CD1c-positive myeloid dendritic cell (primary cell): ENCODE data around the gene RPS25.
"Not testable (repeated sequence)": the region's sequence is repeated elsewhere in the genome, so short reads cannot be mapped to it uniquely, and the experiment has no call there.

ENCODE experiments used
- DNase-seq: peaks from one replicate; pipeline ENCODE4 v3.0.0-alpha.2; 2016; ENCODE audit errors: extremely low spot score

RPS25 gene

DNA sequence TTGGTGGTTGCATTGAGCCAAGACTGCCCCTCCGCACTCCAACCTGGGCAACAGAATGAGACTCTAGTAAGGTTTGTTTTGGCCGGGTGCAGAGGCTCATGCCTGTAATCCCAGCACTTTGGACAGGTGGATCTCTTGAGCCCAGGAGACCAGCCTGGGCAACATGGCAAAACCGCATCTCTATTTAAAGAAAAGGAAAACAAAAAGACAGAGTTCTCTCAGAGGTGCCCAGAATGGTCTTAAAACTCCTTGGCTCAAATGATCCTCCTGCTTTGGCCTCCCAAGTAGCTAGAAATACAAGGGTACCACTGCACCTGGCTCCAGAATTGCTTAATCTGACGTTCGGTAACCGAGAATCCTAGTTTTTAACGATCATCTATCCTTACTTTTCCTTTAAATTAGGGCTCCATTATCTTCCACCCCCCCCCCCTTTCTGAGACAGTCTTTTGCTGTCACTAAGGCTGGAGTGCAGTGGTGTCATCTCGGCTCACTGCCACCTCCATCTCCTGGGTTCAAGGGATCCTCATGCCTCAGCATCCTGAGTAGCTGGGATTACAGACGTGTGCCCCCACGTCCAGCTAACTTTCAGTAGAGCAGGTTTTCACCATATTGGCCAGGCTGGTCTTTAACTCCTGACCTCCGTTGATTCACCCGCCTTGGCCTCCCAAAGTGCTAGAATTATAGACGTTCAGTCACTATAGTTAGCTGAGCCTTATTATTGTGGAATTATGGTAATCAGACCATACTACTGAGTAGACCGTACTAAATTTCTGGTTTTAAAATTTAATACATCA lies 1.7 kb downstream of the RPS25 start:
- no peak for DNase-seq

DNA sequence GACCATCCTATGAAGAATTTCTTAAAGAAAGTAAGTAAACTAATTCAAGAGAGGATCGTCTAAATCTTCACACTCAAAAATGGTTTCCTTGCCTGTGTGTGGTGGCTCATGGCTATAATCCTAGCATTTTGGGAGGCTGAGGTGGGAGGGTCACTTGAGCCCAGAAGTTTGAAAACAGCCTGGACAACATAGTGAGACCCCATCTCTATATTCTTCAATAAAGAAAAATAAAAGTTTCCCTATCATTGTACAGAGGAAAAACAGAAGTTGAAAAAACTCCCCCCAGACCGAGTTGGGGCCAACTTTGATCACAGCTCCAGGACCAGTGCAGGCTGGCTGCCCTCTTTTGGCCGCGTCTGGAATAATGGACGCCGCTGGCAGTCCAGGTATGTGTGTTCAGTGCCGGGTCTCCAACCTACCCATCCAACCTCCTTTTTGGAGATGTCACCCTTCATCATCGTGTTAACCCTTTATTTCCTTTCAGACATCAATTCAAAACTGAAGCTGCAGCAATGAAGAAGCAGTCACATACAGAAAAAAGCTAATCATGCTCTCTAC lies 3.0 kb downstream of the RPS25 start:
- DNase-seq, result no peak

DNA sequence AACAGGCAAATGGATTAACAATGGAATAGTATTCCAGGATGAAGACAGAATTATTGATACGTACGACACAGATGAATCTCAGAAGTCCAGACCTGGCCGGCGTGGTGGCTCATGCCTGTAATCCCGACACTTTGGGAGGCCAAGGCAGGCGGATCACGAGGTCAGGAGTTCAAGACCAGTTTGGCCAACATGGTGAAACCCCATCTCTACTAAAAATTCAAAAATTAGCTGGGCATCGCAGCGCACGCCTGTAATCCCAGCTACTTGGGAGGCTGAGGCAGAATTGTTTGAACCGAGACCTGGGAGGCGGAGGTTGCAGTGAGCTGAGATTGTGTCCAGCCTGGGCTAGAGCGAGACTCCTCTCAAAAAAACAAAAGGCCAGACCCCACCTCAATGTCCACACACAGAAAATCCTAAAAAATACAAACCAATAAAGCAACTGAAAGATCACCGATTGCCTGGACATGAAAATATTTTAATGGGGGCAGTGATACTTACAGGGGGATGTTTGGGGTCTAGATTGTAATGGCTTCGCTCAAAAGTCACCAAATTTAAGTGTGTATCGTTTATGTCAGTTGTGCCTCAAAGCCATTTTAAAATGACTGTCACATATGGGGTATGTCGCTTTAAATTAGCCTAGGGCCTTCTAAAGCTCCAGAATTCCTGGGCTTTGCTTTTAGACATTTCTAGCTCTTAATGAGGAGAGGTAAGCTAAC lies 3.8 kb downstream of the RPS25 start:
- DNase-seq, result no peak

DNA sequence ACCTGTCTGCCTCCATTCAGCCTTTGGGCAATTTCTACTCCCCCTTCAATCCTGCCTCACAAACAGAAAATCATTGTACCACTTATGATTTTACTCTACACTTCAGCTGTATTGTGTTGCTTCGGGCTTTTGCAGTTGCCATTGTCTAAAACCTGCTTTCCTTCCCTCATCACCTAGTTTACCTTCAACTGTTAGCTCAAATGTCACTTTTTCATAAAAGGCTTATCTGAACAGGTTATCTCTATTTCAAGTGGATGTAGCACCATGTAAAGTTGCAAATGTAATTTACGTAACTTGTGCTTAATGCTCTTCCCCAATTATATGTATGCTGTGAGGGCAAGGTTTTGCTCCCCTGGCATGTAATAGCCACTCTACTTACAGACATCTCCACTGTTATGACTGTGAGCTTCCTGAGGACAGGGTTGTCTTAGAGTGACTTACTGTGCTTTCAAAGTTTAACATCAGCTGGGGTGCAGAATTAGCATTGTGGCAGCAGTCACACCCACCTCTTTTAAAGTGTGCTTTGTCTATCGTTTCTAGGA lies 5.4 kb downstream of the RPS25 start:
- DNase-seq, result no peak

GRCh38 chr11:119011476-119012053 lies 6.6 kb downstream of the RPS25 start:
- DNase-seq, result no peak

DNA sequence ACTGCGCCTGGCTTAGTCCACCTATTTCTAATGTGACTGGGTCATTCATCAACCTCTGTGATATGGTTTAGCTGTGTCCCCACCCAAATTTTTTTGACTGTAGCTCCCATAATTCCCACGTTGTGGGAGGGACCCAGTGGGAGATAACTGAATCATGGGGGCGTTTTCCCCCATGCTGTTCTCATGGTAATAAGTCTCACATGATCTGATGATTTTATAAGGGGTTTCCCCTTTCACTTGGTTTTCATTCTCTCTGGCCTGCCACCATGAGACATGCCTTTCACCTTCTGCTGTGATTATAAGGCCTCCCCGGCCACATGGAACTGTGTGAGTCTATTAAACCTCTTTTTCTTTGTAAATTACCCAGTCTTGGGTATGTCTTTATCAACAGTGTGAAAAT lies 11.5 kb downstream of the RPS25 start:
- DNase-seq, result no peak

DNA sequence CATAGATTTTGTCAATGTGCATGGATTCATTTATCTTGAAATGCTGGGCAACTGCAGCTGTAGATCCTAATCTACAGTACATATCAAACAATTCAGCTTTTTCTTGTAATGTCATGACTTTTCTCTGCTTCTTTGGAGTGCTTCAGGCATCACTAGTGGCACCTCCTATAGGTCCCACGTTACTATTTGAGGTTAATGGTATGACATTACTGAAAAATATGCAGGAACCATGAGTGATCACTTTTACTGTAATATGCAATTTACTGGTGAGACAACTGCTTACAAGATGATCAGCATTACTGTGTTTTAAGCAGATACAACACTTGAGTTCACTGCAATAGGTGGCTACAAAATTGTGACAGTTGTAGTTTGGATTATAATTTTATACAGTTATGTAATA lies 17.2 kb downstream of the RPS25 start:
- DNase-seq, result no peak

DNA sequence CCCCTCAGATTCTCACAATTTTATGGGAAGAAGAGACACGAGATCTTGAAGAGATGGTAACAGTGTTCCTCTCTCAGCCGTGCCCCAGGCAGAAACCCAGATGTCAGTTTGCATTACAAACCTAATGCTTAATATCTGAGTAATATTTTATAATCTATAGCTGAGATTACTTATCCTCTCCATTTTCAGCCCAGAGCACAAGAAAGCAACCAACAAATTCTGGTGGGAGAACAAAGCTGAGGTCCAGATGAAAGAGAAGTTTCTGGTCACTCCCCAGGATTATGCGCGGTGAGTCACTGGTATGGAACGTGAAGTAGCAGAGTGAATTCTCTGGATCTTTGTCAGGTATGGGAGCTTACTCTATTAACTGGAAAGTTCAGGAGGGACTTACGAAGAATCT lies 19.3 kb downstream of the RPS25 start:
- DNase-seq, result no peak

GRCh38 chr11:118998388-118998717 lies 19.8 kb downstream of the RPS25 start:
- DNase-seq, result no peak

DNA sequence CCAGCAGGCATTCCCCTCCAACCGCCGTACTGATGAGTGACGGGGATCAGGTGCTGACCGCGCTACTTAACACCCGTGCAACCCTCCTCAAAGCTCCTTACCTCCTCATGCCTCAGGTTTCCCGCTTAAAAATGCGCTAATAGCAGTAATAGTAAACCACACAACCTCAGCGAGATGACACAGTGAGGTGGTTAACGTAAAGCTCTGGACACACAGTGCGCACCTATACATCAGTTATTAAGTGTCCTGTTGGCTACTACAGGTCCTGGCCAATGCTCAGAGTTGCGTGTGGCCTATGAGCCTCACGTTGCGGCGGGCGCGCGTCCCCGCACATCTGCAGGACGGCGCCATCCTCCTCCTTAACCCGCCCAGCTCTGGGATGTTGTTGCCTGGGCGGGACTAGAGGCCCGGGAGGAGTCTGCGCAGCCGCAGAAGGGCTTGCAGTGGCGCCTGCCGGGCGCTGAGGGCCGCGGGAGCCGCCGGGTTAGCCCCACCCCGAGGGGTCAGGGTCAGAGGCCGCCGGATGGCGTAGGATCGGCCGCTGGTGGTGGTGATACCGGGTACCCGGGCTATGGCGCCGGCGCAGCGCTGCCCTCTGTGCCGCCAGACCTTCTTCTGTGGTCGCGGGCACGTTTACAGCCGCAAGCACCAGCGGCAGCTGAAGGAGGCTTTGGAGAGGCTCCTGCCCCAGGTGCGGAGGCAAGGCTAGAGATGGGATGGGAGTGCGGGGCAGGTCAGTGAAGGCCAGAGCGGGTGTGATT lies 20.3 kb downstream of the RPS25 start, which contains the start of gene CENATAC:
CENATAC (plus strand) TSS at position 512 of the 761 bp plus-strand sequence; CDS start at position 572, 60 bp downstream.
- DNase-seq, result peak; percentile 98

- DNase-seq, result peak; percentile 67
Measured at GRCh38 chr11:118996926-118997626, 21.1 kb downstream of the RPS25 start.

- DNase-seq, result not testable (repeated sequence)
Measured at GRCh38 chr11:118991486-118992038, 26.6 kb downstream of the RPS25 start.

DNA sequence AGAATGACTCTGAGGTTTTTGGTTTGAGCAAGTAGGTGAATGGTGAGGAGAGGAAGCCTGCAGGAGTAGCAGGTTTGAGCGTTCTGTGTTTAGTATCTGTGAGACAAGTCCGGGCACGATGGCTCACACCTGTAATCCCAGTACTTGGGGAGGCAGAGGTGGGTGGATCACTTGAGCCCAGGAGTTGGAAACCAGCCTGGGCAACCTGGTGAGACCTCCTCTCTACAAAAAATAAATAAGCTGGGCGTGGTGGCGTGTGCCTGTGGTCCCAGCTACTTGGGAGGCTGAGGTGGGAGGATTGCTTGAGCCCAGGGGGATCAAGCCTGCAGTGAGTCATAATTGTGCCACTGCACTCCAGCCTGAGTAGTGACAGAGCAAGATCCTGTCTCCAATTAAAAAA lies 29.9 kb downstream of the RPS25 start:
- no peak for DNase-seq

- no peak for DNase-seq
Measured at GRCh38 chr11:118984825-118985224, 33.3 kb downstream of the RPS25 start.

DNA sequence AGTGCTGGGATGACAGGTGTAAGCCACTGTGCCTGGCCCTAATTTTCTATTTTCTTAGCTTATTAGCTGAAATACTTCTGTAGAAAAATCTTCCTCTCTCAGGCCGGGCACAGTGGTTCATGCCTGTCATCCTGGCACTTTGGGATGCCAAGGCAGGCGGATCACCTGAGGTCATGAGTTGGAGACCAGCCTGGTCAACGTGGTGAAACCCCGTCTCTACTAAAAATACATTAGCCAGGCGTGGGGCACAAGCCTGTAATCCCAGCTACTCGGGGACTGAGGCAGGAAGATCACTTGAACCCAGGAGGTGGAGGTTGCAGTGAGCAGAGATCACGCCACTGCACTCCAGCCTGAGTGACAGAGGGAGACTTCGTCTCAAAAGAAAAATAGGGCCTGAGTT lies 33.8 kb downstream of the RPS25 start:
- not testable (repeated sequence) for DNase-seq

DNA sequence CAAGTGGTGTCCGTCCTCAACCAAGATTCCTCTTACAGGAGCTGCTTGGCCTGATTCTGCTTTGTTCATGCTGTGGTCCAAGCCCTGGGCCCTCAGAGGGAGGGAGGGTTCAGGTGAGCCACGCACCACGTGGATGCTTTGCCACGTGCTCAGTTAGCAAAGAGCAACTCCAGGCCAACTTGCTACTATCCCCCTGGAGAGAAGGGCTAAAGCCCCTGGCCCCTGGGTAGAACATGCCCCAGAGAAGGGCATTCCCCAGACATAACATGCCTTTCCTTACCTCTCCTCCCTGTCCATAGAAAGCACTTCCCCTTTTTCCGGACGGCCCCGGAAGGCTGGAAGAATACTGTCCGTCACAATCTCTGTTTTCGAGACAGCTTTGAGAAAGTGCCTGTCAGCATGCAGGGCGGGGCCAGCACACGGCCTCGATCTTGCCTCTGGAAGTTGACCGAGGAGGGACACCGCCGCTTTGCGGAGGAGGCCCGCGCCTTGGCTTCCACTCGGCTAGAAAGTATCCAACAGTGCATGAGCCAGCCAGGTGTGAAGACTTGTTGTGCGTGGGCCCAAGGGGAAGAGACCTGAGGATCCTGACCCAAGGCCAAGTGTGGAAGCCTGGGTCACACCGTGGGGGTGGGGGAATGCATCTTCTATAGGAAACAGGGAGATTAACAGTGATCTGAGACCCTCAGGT lies 37.8 kb downstream of the RPS25 start:
- DNase-seq, result peak; percentile 51

DNA sequence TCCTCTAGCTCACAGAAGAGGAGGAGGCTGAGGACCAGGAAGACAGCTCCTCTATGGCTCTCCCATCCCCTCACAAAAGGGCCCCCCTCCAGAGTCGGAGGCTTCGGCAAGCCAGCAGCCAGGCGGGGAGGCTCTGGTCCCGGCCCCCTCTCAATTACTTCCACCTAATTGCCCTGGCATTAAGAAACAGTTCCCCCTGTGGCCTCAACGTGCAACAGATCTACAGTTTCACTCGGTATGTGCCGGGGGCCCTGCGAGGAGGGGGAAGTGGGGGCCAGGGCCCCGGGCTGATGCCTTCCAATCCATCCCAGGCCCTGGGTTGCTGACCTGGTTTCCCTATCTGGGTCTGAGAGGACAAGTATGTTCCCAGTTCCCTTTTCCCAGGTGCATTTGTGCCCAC lies 38.7 kb downstream of the RPS25 start:
- DNase-seq, result peak; percentile 29

DNA sequence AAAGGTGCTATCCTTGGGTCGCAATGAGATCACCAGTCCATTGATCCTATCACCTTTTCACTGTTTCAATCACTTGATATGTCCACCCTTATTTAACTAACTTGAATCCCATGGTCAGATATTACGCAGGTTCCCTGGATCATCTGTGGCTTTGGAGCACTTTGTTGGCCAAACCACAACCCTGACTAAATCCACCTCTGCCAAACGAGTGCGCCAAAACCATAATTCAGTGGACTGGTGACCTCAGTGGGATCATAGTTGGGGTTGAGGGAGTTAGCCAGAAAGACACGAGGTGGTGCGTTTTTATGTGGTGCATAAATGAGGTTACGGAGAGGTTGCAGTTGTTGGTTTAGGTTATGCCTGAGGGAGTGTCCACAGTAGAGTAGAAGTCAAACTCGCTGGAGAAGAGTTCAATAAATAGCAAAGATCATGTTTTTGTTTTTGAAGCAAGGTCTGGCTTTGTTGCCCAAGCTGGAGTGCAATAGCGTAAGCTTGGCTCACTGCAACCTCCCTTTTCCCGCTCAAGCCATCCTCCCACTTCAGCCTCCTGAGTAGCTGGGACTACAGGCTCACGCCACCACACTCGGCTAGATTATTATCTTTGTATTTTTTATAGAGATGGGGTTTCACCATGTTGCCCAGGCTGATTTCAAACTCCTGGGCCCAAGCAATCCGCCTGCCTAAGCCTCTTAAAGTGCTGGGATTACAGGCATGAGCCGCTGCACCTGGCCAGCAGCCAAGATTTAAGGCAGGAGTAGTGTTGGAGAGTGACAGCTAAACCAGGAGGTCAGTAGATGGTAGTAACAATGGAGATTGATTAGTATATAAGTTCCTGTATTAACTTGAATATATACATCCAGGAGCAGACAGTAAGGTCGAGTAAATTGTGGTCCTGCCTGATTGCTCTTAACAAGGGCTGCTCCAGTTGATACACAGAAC lies 42.1 kb downstream of the RPS25 start:
- no peak for DNase-seq

DNA sequence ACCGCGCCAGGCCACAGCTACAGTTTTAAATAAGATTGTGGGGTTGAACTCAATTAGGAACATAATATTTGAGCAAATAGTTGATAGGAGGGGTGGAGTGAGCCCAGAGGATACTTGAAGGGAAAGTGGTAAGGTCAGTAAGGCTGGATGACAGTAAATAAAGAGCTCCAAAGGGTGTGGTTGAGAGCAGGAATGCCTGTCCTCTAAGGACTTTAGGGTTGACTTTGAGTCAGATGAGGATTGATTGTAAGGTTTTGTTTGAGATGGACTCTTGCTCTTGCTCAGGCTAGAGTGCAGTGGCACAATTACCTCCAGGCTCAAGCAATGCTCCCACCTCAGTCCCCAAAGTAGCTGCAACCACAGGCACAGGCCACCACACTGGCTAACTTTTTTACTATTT lies 44.2 kb downstream of the RPS25 start:
- no peak for DNase-seq
